H1 (cell line): ENCODE data around the gene CNOT9.

Experiments used
- CREB1 ChIP-seq: IDR thresholded peaks from 2 replicates; pipeline ENCODE4 v1.6.1; 2012; ENCODE audit warnings: inconsistent platforms
- CTCF ChIP-seq, 3 experiments: IDR thresholded peaks; 1 replicate in 2 of 3; 2 replicates in 1 of 3; pipeline versions ENCODE4 v1.5.1 to v1.6.1; 2011; ENCODE audit warnings: low read length in 3 of 3, mild to moderate bottlenecking in 3 of 3, inconsistent platforms in 2 of 3, low read depth in 1 of 3, moderate library complexity in 1 of 3; ENCODE audit not compliant: insufficient read depth in 1 of 3; ENCODE audit errors: control extremely low read depth in 1 of 3
- EP300 ChIP-seq, 2 experiments: IDR thresholded peaks; 1 replicate in 1 of 2; 2 replicates in 1 of 2; pipeline ENCODE4 v1.6.1; 2011 to 2012; ENCODE audit warnings: low read depth in 2 of 2, low read length in 2 of 2, mild to moderate bottlenecking in 2 of 2, borderline replicate concordance in 1 of 2, inconsistent platforms in 1 of 2, moderate library complexity in 1 of 2
- FOSL1 ChIP-seq: IDR thresholded peaks from 2 replicates; pipeline ENCODE4 v1.6.1; 2011; ENCODE audit warnings: mild to moderate bottlenecking, low read depth, low read length, moderate library complexity; ENCODE audit not compliant: insufficient read depth
- JUN ChIP-seq: IDR thresholded peaks from 2 replicates; pipeline ENCODE4 v1.6.1; 2011; ENCODE audit warnings: low read depth, mild to moderate bottlenecking, improper control_type of control experiment, low read length
- JUND ChIP-seq: IDR thresholded peaks from 2 replicates; pipeline ENCODE4 v1.6.1; 2011; ENCODE audit warnings: mild to moderate bottlenecking, improper control_type of control experiment, low read length
- MAX ChIP-seq: IDR thresholded peaks from 2 replicates; pipeline ENCODE4 v1.6.1; 2012; ENCODE audit warnings: inconsistent platforms
- POLR2A ChIP-seq, 2 experiments: IDR thresholded peaks; 1 replicate in 1 of 2; 2 replicates in 1 of 2; pipeline ENCODE4 v1.6.1; 2011; ENCODE audit warnings: low read depth in 2 of 2, low read length in 2 of 2, mild to moderate bottlenecking in 2 of 2; ENCODE audit errors: control extremely low read depth in 1 of 2
- POLR2AphosphoS5 ChIP-seq: IDR thresholded peaks from 2 replicates; pipeline ENCODE4 v1.6.1; 2011; ENCODE audit warnings: low read depth, low read length
- RAD21 ChIP-seq, 2 experiments: IDR thresholded peaks in 1 of 2; conservative IDR thresholded peaks in 1 of 2; 2 replicates each; pipeline ENCODE4 v1.6.1; 2011; ENCODE audit warnings: low read depth in 2 of 2, low read length in 2 of 2, improper control_type of control experiment in 1 of 2, inconsistent platforms in 1 of 2, mild to moderate bottlenecking in 1 of 2, moderate library complexity in 1 of 2
- SIN3A ChIP-seq, 2 experiments: IDR thresholded peaks in 1 of 2; conservative IDR thresholded peaks in 1 of 2; 2 replicates each; pipeline ENCODE4 v1.6.1; 2011 to 2012; ENCODE audit warnings: low read length in 2 of 2, improper control_type of control experiment in 1 of 2, low read depth in 1 of 2, mild to moderate bottlenecking in 1 of 2
- TAF1 ChIP-seq: IDR thresholded peaks from 2 replicates; pipeline ENCODE4 v1.6.1; 2011; ENCODE audit warnings: mild to moderate bottlenecking, low read depth, low read length

- no peak for TF ChIP-seq JUN
- no peak for TF ChIP-seq POLR2A (IDR thresholded peaks at IDR 0.05; ENCODE audit: control extremely low read depth in 1 of 2, low read depth in 2 of 2, low read length in 2 of 2)
- TF ChIP-seq CTCF (IDR thresholded peaks at IDR 0.05; ENCODE audit: control extremely low read depth in 1 of 3, insufficient read depth in 1 of 3, low read depth in 1 of 3, low read length in 3 of 3): no peak
- no peak for TF ChIP-seq CREB1
- TF ChIP-seq MAX: no peak
- no peak for TF ChIP-seq FOSL1
- TF ChIP-seq JUND: no peak
- TF ChIP-seq RAD21 (IDR thresholded peaks at IDR 0.05 in 1 of 2, conservative IDR thresholded peaks at IDR 0.05 in 1 of 2; ENCODE audit: low read depth in 2 of 2, low read length in 2 of 2): no peak
- TF ChIP-seq POLR2AphosphoS5: no peak
- TF ChIP-seq TAF1: no peak
- no peak for TF ChIP-seq EP300 (IDR thresholded peaks at IDR 0.05; ENCODE audit: borderline replicate concordance in 1 of 2, low read depth in 2 of 2, low read length in 2 of 2)
- TF ChIP-seq SIN3A (conservative IDR thresholded peaks at IDR 0.05 in 1 of 2, IDR thresholded peaks at IDR 0.05 in 1 of 2; ENCODE audit: low read depth in 1 of 2, low read length in 2 of 2): no peak
Measured at GRCh38 chr2:218546012-218546411, 22.6 kb upstream of the CNOT9 start.
